HEK293T (cell line): ENCODE data around the gene ARL5C.

Experiments
- CTCF ChIA-PET: fragments of 350-600 bp; formaldehyde crosslinking; extraction: SDS; loops from one replicate; lab custom pipeline; 2021; ENCODE audit warnings: antibody characterized with exemption, inconsistent platforms; lab: Yijun Ruan, JAX
- POLR2A ChIA-PET: fragments of 350-600 bp; formaldehyde crosslinking; extraction: SDS; loops from one replicate; lab custom pipeline; 2020; ENCODE audit warnings: antibody characterized with exemption, inconsistent platforms; lab: Yijun Ruan, JAX
- DNase-seq: peaks from one replicate; pipeline ENCODE4 v3.0.0; 2012; ENCODE audit warnings: mixed read lengths; ENCODE audit errors: extremely low spot score
- ARNT ChIP-seq: fragments of 450-650 bp; IDR thresholded peaks from 2 replicates; pipeline ENCODE4 v1.6.1; 2017; ENCODE audit warnings: mild to moderate bottlenecking
- BHLHE40 ChIP-seq: fragments of 450-650 bp; IDR thresholded peaks from 2 replicates; pipeline ENCODE4 v1.6.1; 2016; ENCODE audit warnings: mild to moderate bottlenecking, moderate library complexity, borderline replicate concordance
- CTBP1 ChIP-seq: fragments of 450-650 bp; IDR thresholded peaks from 2 replicates; pipeline ENCODE4 v1.6.1; 2016; ENCODE audit warnings: borderline replicate concordance
- ELF4 ChIP-seq: fragments of 450-650 bp; IDR thresholded peaks from 2 replicates; pipeline ENCODE4 v1.6.1; 2017; ENCODE audit warnings: antibody characterized with exemption
- FOXA1 ChIP-seq: fragments of 450-650 bp; IDR thresholded peaks from 2 replicates; pipeline ENCODE4 v1.6.1; 2016; ENCODE audit warnings: mild to moderate bottlenecking
- FOXK2 ChIP-seq: fragments of 450-650 bp; IDR thresholded peaks from 2 replicates; pipeline ENCODE4 v1.6.1; 2016; ENCODE audit warnings: mild to moderate bottlenecking
- FOXM1 ChIP-seq: fragments of 450-650 bp; IDR thresholded peaks from 2 replicates; pipeline ENCODE4 v1.6.1; 2017; ENCODE audit warnings: mild to moderate bottlenecking, borderline replicate concordance
- HDGF ChIP-seq: fragments of 450-650 bp; IDR thresholded peaks from 2 replicates; pipeline ENCODE4 v1.6.1; 2017; ENCODE audit warnings: antibody characterized with exemption, borderline replicate concordance
- L3MBTL2 ChIP-seq: fragments of 450-650 bp; conservative IDR thresholded peaks from 2 replicates; pipeline ENCODE4 v1.6.1; 2016; ENCODE audit warnings: mild to moderate bottlenecking
- LEF1 ChIP-seq: fragments of 450-650 bp; IDR thresholded peaks from 2 replicates; pipeline ENCODE4 v1.6.1; 2017; ENCODE audit warnings: mild to moderate bottlenecking, borderline replicate concordance
- NFRKB ChIP-seq: fragments of 450-650 bp; IDR thresholded peaks from 2 replicates; pipeline ENCODE4 v1.6.1; 2016; ENCODE audit warnings: mild to moderate bottlenecking, moderate library complexity
- SP1 ChIP-seq: fragments of 450-650 bp; IDR thresholded peaks from 2 replicates; pipeline ENCODE4 v1.6.1; 2017
- SUZ12 ChIP-seq: fragments of 450-650 bp; IDR thresholded peaks from 2 replicates; pipeline ENCODE4 v1.6.1; 2016; ENCODE audit warnings: mild to moderate bottlenecking
- TARDBP ChIP-seq: fragments of 450-650 bp; IDR thresholded peaks from 2 replicates; pipeline ENCODE4 v1.6.1; 2016
- ZNF384 ChIP-seq: fragments of 450-650 bp; IDR thresholded peaks from 2 replicates; pipeline ENCODE4 v1.6.1; 2016
- TF ChIP-seq, protein P1 (sequence below): fragments of 450-650 bp; IDR thresholded peaks from 2 replicates; pipeline ENCODE4 v1.6.1; 2016

ARL5C gene, protein sequence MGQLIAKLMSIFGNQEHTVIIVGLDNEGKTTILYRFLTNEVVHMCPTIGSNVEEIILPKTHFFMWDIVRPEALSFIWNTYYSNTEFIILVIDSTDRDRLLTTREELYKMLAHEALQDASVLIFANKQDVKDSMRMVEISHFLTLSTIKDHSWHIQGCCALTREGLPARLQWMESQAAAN

DNA sequence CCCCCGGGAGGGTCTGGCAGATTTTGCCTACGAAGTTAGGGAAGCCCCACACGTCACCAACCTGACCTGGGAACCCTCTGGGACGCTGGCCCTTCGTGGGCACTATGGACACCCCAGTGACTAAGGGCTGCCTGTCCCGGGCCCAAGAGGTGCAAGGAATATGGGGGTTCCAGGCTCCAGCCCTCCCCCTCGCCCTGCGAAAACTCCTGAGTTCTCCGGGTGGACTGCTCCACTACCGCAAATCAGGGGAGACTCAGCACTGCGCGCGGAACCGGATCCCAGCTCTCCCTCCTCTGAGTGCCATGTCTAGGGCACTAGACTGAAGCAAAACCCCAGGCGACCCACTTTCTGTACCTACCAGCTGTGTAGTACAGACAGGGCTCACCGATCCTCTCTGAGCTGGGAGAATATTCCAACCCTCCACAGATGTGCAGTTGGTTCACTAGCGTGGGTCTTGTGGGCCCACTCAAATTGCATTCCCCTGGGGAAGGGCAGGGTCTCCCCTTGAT, at the start of gene ARL5C:
TSS of gene ARL5C (minus strand) at position 321 of the 509 bp plus-strand sequence. CDS start 401 bp downstream, outside the sequence.
- ChIA-PET CTCF (interaction anchor here (0.8 to 2.6 kb wide), 6 partner anchors 9 to 183 kb away, joined by 3 to 57 read pairs (median 4); no protein-coding TSS in a partner anchor), POLR2A (interaction anchor here (0.9 to 2.2 kb wide), 2 partner anchors 8 to 34 kb away, joined by 4 to 9 read pairs; partner anchors contain the start of gene RPL19)
- TF ChIP-seq ELF4 (no peak), SP1 (no peak), SUZ12 (no peak), ARNT (no peak)
- no peak for DNase-seq

DNA sequence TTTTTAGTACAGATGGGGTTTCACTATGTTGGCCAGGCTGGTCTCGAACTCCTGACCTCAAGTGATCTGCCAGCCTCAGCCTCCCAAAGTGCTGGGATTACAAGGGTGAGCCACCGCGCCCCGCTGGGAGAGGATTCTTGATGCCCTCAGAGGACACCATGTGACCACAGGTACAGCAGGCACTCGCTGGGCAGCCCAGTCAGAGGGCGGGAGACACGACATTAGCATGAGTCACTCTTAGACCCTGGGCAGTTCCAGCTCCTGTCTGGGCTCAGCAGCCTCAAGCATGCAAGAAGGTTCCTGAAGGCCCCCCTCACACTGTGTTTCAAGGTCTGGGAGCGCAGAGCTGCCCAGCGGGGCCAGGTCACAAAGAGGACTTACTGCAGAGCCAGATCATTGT, 47.9 kb upstream of the ARL5C start:
- CTCF ChIA-PET = interaction anchor here (2.2 kb wide), 1 partner anchor 22 kb away, joined by 7 read pairs; no protein-coding TSS in a partner anchor
- POLR2A ChIA-PET = interaction anchor here (4.3 kb wide), 1 partner anchor 14 kb away, joined by 24 read pairs; the partner anchor contains the start of gene RPL19
- DNase-seq = no peak
- TF ChIP-seq FOXM1 (no peak), ARNT (no peak), L3MBTL2 (no peak), TARDBP (no peak), HDGF (no peak), CTBP1 (no peak), SP1 (no peak), ELF4 (no peak), ZNF384 (no peak), NFRKB (no peak), BHLHE40 (no peak)
- TF ChIP-seq, protein P1, sequence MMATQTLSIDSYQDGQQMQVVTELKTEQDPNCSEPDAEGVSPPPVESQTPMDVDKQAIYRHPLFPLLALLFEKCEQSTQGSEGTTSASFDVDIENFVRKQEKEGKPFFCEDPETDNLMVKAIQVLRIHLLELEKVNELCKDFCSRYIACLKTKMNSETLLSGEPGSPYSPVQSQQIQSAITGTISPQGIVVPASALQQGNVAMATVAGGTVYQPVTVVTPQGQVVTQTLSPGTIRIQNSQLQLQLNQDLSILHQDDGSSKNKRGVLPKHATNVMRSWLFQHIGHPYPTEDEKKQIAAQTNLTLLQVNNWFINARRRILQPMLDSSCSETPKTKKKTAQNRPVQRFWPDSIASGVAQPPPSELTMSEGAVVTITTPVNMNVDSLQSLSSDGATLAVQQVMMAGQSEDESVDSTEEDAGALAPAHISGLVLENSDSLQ = no peak

DNA sequence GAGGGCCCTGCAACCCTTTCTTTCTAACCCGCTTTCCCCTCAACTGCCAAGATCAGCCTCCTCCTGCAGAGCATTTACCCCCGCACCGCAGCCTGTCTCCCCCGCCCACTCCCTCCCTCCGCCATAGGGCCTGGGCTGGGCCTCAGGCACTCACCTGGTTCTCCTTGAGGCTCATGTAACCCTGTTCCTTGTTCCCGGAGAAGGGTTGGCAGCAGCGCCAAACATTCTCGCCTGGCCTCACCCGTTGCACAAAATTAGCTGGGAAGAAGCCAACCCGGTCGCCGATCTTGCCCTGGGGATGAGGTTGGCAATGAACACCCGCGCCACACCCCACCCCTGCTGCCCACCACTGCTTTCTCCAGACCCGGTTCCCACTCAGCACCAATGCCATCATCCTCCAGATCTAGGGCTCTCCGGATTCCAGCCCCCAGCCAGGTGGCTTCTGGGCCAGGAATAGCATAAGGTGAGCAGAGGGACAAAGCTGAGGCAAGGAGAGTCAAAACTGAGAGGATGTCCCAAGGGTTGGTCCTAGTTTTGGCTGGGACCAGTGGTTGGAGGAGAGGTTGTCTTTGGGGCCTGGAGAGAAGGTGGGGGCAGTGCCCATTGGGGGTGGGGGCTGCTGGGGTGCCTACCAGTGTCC, 47.0 kb upstream of the ARL5C start:
- no peak for DNase-seq
- TF ChIP-seq ZNF384 (no peak), L3MBTL2 (no peak), LEF1 (no peak), FOXK2 (no peak), CTBP1 (no peak), NFRKB (no peak), SP1 (no peak), SUZ12 (no peak), FOXM1 (no peak), BHLHE40 (no peak), ARNT (no peak), HDGF (no peak), TARDBP (no peak), FOXA1 (no peak)
- TF ChIP-seq, protein P1 = no peak
- POLR2A ChIA-PET = interaction anchor here (4.3 kb wide), 1 partner anchor 13 kb away, joined by 24 read pairs; the partner anchor contains the start of gene RPL19
- CTCF ChIA-PET = interaction anchor here (2.2 kb wide), 1 partner anchor 23 kb away, joined by 7 read pairs; no protein-coding TSS in a partner anchor

DNA sequence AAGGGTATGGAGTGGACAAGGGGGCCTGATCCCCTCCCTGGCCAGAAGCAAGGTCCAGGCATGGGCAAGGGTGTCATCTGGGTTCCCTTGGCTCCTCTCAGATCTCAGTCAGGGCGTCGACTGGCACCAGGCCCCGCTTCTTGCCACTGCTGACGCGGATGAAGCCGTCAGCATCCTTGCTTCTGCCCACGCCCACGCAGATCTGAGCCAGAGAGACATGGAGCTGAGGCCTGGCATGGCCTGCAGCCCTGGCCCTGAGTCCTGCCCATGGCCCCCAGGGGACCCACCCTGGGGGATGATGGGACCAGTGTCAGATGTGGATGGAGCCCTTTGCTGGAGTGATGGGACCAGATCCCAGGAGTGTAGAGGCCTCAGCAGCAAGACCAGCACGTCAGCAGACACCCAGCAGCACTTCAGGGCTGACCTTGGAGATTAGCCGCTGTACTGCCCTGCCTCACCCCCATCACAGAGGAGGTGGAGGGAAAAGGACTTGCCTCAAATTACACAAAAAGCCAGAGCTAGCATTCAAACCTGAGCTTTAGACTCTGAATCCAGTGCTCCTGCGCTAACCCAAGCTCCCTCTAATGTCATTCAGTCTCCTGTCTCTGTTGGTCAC, 46.3 kb upstream of the ARL5C start:
- TF ChIP-seq BHLHE40 (no peak), FOXK2 (no peak), FOXA1 (no peak)
- ChIA-PET CTCF (no interaction called here), POLR2A (interaction anchor here (4.3 kb wide), 1 partner anchor 12 kb away, joined by 24 read pairs; the partner anchor contains the start of gene RPL19)
- no peak for DNase-seq

DNA sequence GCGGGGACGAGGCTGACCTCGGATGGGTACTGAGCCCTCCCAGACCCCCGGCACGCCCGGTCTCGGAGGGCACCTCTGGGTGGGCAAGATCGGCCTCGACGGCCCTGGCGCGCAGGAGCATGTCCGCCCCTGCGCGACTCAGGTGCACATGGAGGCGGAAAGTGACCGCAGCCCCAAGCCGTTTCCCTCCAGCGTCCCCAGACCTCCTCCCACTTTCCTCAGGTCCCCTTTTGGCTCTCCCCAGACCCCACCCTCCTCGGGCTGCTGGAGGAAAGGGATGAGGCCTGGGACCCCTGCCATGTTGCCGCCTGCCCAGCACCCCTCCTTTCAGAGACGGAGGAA, 44.1 kb upstream of the ARL5C start:
- ChIA-PET CTCF (no interaction called here), POLR2A (interaction anchor here (1.0 to 2.8 kb wide), 2 partner anchors 10 to 191 kb away, joined by 3 to 17 read pairs; partner anchors contain the start of genes FBXL20 and RPL19)
- no peak for DNase-seq
- TF ChIP-seq FOXA1 (no peak), ELF4 (no peak), FOXM1 (no peak), TARDBP (no peak), CTBP1 (no peak), BHLHE40 (no peak), ARNT (no peak), SUZ12 (no peak), NFRKB (no peak)
- TF ChIP-seq, protein P1 = no peak
